Tibial artery (tissue), 4 donors: Measurements from ENCODE around the gene IFI16.
"Not testable (repeated sequence)": the region's sequence is repeated elsewhere in the genome, so short reads cannot be mapped to it uniquely, and the experiment has no call there.

Experiments used
- DNase-seq, 2 donors: peaks; one replicate each; pipeline ENCODE4 v3.0.0-alpha.2; 2019
- H3K27ac ChIP-seq, 2 donors: fragments of 200-600 bp; sonication (generic) in 1 of 2; 1 replicate in 1 of 2; 2 replicates in 1 of 2; pipeline ENCODE4 v1.5.1; 2018 to 2019; ENCODE audit warnings: mild to moderate bottlenecking in 1 of 2
- H3K27me3 ChIP-seq, 2 donors: fragments of 200-600 bp; sonication (generic) in 1 of 2; one replicate each; pipeline versions ENCODE4 v1.5.1 to v1.6.0; 2016 to 2019
- H3K36me3 ChIP-seq, 3 donors: fragments of 200-600 bp; sonication (generic) in 2 of 3; one replicate each; pipeline ENCODE4 v1.5.1; 2016 to 2019; ENCODE audit warnings: mild to moderate bottlenecking in 2 of 3
- H3K4me1 ChIP-seq, 4 donors: fragments of 200-600 bp; sonication (generic) in 2 of 4; 1 replicate in 3 of 4; 2 replicates in 1 of 4; pipeline ENCODE4 v1.5.1; 2016 to 2019
- H3K4me3 ChIP-seq, 2 donors: fragments of 200-600 bp; sonication (generic) in 1 of 2; 1 replicate in 1 of 2; 2 replicates in 1 of 2; pipeline ENCODE4 v1.5.1; 2018 to 2019; ENCODE audit warnings: mild to moderate bottlenecking in 2 of 2
- H3K9me3 ChIP-seq, 3 donors: fragments of 200-600 bp; sonication (generic) in 1 of 3; one replicate each; pipeline ENCODE4 v1.5.1; 2016 to 2019
- CTCF ChIP-seq, 2 experiments: fragments of 200-600 bp in 1 of 2; fragments of 450-650 bp in 1 of 2; IDR thresholded peaks; one replicate each; pipeline ENCODE4 v1.5.1; 2017 to 2019; ENCODE audit warnings: antibody characterized with exemption in 2 of 2, mild to moderate bottlenecking in 1 of 2, moderate library complexity in 1 of 2
- intact Hi-C: fragments of 100-400 bp; cut with DNase I; formaldehyde crosslinking; loops from one replicate; pipeline ENCODE4 v1.15.0; 2023; ENCODE audit warnings: low total_unique reads

The IFI16 gene

GRCh38 chr1:159100589-159100988 is 90.9 kb downstream of the IFI16 start:
- intact Hi-C loops = no loop called here
- DNase-seq = no peak
- no peaks in the 10 kb centered on the region for H3K9me3 ChIP-seq
- H3K36me3 ChIP-seq = no peaks in the 10 kb centered on the region
- peaks cover 0 to 1% of the 10 kb centered on the region in 2 donors for H3K27me3 ChIP-seq
- H3K4me3 ChIP-seq = no peak overlapping the region
- H3K27ac ChIP-seq = no peak overlapping the region
- TF ChIP-seq CTCF (IDR thresholded peaks at IDR 0.05) = no peak
- H3K4me1 ChIP-seq = no peaks in the 10 kb centered on the region

- H3K27ac ChIP-seq, H3K9me3 ChIP-seq, H3K27me3 ChIP-seq, intact Hi-C loops, H3K36me3 ChIP-seq, H3K4me3 ChIP-seq, DNase-seq, H3K4me1 ChIP-seq: not testable (repeated sequence)
Observed at GRCh38 chr1:159103021-159103420, 93.3 kb downstream of the IFI16 start.
